T-helper 1 cell treated with Interleukin-12 subunit alpha and Interleukin-12 subunit beta and Interleukin-4 antibody, amounts not matched to agents 30 μg/mL and 1 μg/mL, for 36 hours (primary cell): Measurements from ENCODE around the gene SELE.

Experiments used
- H3K27ac Mint-ChIP-seq: one replicate; pipeline ENCODE4 v1.8.0; 2021; ENCODE audit warnings: mild to moderate bottlenecking, mixed read lengths
- H3K27me3 Mint-ChIP-seq: one replicate; pipeline ENCODE4 v1.8.0; 2021; ENCODE audit warnings: low read depth, mixed read lengths
- H3K36me3 Mint-ChIP-seq: one replicate; pipeline ENCODE4 v1.8.0; 2021; ENCODE audit warnings: low read depth, mixed read lengths
- H3K4me1 Mint-ChIP-seq: one replicate; pipeline ENCODE4 v1.8.0; 2021; ENCODE audit warnings: low read depth, mixed read lengths
- H3K4me3 Mint-ChIP-seq: one replicate; pipeline ENCODE4 v1.8.0; 2021; ENCODE audit warnings: mild to moderate bottlenecking, moderate library complexity, mixed read lengths
- H3K9me3 Mint-ChIP-seq: one replicate; pipeline ENCODE4 v1.8.0; 2021; ENCODE audit warnings: mixed read lengths

SELE gene

GRCh38 chr1:169733924-169734323 is at the start of gene SELE:
Gene SELE (minus strand): TSS chr1:169734079. CDS start chr1:169733612, 467 bp downstream.
- H3K9me3 Mint-ChIP-seq, result no peaks in the 10 kb centered on the region
- no peaks in the 10 kb centered on the region for H3K4me1 Mint-ChIP-seq
- H3K27me3 Mint-ChIP-seq, result peaks cover 17% of the 10 kb centered on the region
- no peak within 1 kb of the TSS for H3K4me3 Mint-ChIP-seq
- H3K36me3 Mint-ChIP-seq, result no peaks in the 10 kb centered on the region
- no peak within 1 kb of the TSS for H3K27ac Mint-ChIP-seq

DNA sequence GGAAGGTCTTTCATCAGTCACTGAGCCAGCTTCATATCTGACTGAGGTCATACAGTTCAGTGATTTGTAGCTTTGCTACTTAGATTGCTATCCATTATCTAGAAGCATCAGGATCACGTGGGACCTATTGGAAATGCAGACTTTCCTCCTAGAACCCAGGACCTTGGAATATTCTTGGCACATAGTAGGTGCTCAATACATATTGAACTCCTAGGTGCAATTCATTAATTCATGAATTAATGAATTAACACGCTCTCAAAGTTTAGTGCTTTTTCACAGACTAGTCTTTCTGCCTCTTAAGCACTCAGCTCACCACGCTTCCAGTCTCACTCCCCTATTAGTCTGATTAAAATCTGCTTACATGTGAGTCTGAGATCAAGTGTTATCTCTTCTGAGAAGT is 48.7 kb upstream of the SELE start:
- Mint-ChIP-seq H3K27me3 (peaks cover 48% of the 10 kb centered on the region), H3K4me1 (no peaks in the 10 kb centered on the region), H3K9me3 (no peaks in the 10 kb centered on the region), H3K4me3 (no peak overlapping the region), H3K36me3 (no peaks in the 10 kb centered on the region), H3K27ac (no peak overlapping the region)

DNA sequence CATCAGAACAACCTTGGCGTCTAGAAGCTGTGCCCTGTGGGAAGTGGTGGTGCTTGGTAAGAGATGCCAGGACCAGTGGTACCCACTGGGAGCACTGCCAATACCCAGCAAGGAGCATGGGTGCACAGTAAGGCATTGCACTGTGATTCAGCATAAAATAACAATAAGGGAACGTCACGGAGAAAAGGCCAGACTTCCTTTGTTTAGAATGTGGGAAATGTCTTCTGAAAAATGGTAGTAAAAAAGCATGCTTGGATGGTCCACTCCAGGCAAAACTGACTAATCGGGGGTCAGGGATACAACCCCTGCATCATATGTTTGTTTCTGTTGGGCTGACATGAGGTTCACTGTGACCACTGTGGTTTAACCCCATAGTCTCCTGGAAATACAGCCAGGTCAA is 46.1 kb upstream of the SELE start:
- H3K4me3 Mint-ChIP-seq, result no peak overlapping the region
- peaks cover 25% of the 10 kb centered on the region for H3K27me3 Mint-ChIP-seq
- H3K27ac Mint-ChIP-seq, result no peak overlapping the region
- H3K4me1 Mint-ChIP-seq, result no peaks in the 10 kb centered on the region
- H3K36me3 Mint-ChIP-seq, result no peaks in the 10 kb centered on the region
- no peaks in the 10 kb centered on the region for H3K9me3 Mint-ChIP-seq

GRCh38 chr1:169779150-169779549 is 45.3 kb upstream of the SELE start:
- H3K4me3 Mint-ChIP-seq, result no peak overlapping the region
- H3K4me1 Mint-ChIP-seq, result no peaks in the 10 kb centered on the region

DNA sequence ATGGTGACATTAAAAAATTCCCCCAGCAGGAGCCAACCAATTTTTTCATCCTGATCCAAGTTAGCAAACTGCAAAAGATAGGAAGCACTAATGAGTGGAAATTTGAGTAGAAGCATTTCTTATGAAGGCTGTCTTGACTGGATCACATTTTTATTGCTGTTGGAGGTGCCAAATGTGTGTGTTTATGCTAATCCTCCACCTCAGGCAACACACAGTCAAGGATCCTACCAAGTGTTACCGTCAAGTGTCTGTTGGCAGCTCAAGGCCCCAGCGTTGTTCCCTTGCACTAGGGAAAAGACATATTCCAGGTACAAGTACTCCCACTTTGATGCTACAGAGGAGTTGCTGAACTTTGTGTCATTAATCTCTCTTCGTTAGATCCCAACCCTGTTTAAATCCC is 42.6 kb upstream of the SELE start:
- Mint-ChIP-seq H3K4me3 (no peak overlapping the region), H3K4me1 (no peaks in the 10 kb centered on the region), H3K27ac (no peak overlapping the region), H3K27me3 (peaks cover 10% of the 10 kb centered on the region), H3K9me3 (no peaks in the 10 kb centered on the region), H3K36me3 (no peaks in the 10 kb centered on the region)

More at GRCh38 chr1:169779150-169779549, 45.3 kb upstream of the SELE start:
- H3K36me3 Mint-ChIP-seq, result no peaks in the 10 kb centered on the region
- H3K9me3 Mint-ChIP-seq, result no peaks in the 10 kb centered on the region
- peaks cover 17% of the 10 kb centered on the region for H3K27me3 Mint-ChIP-seq
- H3K27ac Mint-ChIP-seq, result no peak overlapping the region

DNA sequence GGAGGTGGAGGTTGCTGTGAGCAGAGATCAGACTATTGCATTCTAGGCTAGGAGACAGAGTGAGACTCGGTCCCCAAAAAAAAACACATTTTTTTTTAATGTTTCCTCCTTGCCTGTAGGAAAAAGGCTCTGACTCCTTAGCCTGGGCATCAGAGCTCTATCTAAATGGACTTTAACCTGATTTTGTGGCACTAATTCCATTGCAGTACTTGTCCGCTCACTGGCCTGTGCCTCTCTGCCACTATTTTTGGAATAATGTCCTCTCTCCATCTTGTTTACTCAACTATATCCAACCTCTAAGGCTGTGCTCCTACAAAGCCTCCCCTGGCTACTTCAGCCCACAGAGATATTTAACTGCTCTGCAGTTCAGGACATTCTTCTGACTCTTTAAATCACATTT is 34.3 kb upstream of the SELE start:
- Mint-ChIP-seq H3K27ac (no peak overlapping the region), H3K27me3 (peaks cover 6% of the 10 kb centered on the region), H3K4me1 (no peaks in the 10 kb centered on the region), H3K4me3 (no peak overlapping the region), H3K36me3 (no peaks in the 10 kb centered on the region), H3K9me3 (no peaks in the 10 kb centered on the region)

DNA sequence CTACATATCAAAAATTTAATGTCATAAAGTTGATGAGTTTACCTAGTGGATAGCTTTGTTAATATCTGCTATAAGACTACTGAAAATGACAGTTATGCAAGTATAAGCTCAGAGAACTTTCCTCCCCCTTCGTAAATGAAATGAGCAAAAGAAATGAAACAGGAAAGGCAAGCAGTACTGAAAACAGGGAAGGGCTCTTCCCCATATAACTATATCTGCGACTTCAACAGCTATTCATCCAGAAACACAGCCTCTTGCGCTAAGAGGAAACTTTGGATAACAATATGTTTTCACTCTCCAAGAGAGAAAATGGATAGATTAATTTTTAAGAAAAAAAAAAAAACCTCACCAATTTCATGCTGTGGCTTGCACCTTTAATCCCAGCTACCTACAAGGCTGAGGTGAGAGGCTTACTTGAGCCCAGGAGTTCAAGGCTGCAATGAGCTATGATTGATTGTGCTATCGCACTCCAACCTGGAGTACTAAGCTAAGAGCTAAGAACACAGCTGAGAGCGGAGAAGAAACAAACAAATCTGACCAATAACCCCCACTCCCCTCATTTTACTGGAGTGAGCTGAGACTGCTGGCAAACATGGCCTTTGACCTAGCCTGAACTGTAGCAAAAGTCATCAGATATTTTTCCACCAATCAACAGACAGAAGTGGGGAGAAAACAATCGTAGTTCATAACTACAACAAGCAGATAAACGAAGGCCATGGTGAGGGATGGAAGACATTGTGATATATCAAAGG is 31.9 kb upstream of the SELE start:
- H3K36me3 Mint-ChIP-seq, result no peaks in the 10 kb centered on the region
- H3K27me3 Mint-ChIP-seq, result peaks cover 3% of the 10 kb centered on the region
- H3K4me1 Mint-ChIP-seq, result no peaks in the 10 kb centered on the region
- no peaks in the 10 kb centered on the region for H3K9me3 Mint-ChIP-seq
- H3K4me3 Mint-ChIP-seq, result no peak overlapping the region
- no peak overlapping the region for H3K27ac Mint-ChIP-seq

DNA sequence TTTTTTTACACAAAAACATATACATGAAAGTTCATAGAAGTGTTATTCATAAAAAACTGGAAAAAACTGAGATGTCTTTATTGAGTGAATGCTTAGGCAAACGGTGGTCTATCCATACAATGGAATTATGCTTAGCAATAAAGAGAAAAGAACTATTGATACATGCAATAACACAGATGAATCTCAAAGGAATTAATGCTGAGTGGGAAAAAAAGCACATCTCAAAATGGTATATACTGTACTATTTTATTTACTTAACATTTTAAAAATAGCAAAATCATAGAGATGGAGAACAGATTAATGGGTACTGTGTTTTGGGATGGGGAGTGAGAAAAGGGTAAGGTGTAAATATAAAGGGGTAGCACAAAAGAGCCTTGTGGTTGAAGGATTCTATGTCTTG is 31.0 kb upstream of the SELE start:
- Mint-ChIP-seq H3K4me1 (no peaks in the 10 kb centered on the region), H3K9me3 (no peaks in the 10 kb centered on the region), H3K36me3 (no peaks in the 10 kb centered on the region), H3K27me3 (peaks cover 3% of the 10 kb centered on the region), H3K4me3 (no peak overlapping the region), H3K27ac (no peak overlapping the region)

DNA sequence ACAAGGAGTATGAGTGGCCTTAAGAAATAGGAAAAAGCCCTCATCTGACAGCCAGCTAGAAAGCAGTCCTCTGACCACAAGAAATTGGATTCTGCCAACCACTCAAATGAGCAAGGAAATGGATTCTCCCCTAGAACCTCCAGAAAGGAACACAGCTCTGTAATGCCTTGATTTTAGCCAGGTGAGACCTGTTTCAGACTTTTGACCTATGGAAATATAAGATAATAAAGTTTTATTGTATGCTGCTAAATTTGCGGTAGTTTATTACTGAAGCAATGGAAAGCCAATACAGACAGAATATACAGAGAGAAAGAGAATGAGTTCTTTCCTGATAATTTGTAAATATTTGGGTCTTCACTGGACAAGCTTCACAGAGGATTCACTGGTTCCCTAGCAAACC is 28.8 kb upstream of the SELE start:
- Mint-ChIP-seq H3K27ac (no peak overlapping the region), H3K36me3 (no peaks in the 10 kb centered on the region), H3K9me3 (no peaks in the 10 kb centered on the region), H3K4me3 (no peak overlapping the region), H3K4me1 (no peaks in the 10 kb centered on the region), H3K27me3 (no peaks in the 10 kb centered on the region)

- H3K9me3 Mint-ChIP-seq, result no peaks in the 10 kb centered on the region
- H3K27me3 Mint-ChIP-seq, result peaks cover 4% of the 10 kb centered on the region
- H3K4me3 Mint-ChIP-seq, result no peak overlapping the region
- H3K27ac Mint-ChIP-seq, result no peak overlapping the region
- no peaks in the 10 kb centered on the region for H3K36me3 Mint-ChIP-seq
- H3K4me1 Mint-ChIP-seq, result no peaks in the 10 kb centered on the region
Observed at GRCh38 chr1:169759038-169759437, 25.2 kb upstream of the SELE start.

GRCh38 chr1:169753549-169753948 is 19.7 kb upstream of the SELE start:
- Mint-ChIP-seq H3K27me3 (peaks cover 13% of the 10 kb centered on the region), H3K36me3 (no peaks in the 10 kb centered on the region), H3K4me3 (no peak overlapping the region), H3K9me3 (no peaks in the 10 kb centered on the region), H3K27ac (no peak overlapping the region), H3K4me1 (no peaks in the 10 kb centered on the region)

DNA sequence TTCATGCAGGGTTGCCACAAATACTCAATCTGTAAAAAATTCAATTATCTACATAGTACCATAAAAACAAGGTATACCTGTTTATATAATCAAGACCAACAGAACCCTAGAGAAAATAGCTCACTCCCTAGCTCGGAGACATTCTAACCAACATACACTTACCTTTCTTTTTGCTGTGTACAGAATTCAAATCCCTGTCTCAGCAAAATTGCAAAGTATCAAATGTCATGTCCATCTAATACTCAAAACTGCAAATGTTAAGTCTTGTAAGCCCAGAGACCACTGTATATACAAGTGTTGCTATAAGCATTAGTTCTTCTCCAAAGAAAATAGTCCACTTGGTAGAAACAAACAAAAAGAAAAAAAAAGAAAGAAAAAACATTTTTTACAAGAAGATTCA is 16.2 kb upstream of the SELE start:
- no peak overlapping the region for H3K4me3 Mint-ChIP-seq
- no peaks in the 10 kb centered on the region for H3K9me3 Mint-ChIP-seq
- H3K4me1 Mint-ChIP-seq, result no peaks in the 10 kb centered on the region
- H3K27me3 Mint-ChIP-seq, result peaks cover 18% of the 10 kb centered on the region
- no peaks in the 10 kb centered on the region for H3K36me3 Mint-ChIP-seq
- H3K27ac Mint-ChIP-seq, result no peak overlapping the region

DNA sequence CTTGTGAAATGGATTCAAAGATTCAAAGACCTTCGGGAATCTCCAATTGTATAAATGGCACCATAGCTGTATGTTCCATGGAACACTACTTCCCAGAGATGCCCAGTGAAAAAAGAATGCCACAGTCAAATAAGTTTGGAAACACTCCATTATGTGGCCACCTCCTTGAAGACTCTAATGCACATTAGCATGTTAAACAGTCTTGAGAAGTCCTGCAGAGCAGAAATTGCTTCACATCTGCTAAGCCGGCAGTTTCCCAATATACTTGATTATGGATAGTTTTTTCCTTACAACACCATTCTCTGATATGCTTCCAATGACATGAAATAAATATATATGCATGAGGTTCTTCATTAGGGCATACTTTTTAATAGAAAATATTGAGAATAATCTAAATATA is 12.7 kb upstream of the SELE start:
- H3K27ac Mint-ChIP-seq, result no peak overlapping the region
- H3K27me3 Mint-ChIP-seq, result peaks cover 10% of the 10 kb centered on the region
- H3K4me3 Mint-ChIP-seq, result no peak overlapping the region

DNA sequence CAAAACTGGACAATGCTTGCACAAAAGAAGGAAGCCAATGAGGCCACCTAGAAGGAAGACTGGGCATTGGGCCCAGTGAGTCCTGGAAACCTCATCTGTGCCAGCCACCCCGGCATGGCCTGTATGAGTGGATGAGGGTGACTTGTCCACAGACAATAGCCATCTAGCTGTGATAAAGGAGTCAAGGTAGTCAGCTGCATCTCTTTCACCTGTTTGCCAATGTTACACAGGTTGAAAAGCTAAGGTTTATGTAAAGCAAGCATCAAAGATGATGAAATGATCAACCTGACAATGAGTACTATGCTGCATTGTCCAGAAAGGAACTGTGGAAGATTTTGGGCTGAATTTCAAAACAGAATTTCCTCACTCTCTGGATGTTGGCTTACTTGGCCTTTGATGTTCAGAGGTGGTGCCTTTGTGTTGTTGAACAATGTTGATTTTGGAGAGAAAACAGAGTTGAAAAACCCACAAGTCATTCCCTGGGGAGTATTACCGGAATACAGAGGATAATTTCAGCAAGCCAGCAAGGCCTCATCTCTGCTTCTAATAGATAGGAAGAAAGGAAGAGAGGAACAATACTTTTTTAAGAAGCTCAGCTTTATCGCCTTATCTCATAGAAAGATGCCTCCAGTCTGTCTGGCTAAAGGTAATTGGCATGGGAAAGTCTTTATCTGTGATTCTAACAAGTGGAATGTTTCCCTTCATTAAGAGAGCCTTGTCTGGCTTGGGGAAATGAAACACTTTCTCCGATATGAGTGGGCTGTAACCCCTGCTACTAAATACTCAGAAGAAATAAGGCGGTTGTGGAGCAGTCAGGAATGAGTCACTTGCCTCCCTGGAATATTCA is 11.4 kb upstream of the SELE start:
- no peaks in the 10 kb centered on the region for H3K4me1 Mint-ChIP-seq

More for the DNA sequence above, 12.7 kb upstream of the SELE start:
- Mint-ChIP-seq H3K36me3 (no peaks in the 10 kb centered on the region), H3K9me3 (no peaks in the 10 kb centered on the region), H3K4me1 (no peaks in the 10 kb centered on the region)

More for the DNA sequence above, 11.4 kb upstream of the SELE start:
- no peak overlapping the region for H3K4me3 Mint-ChIP-seq
- H3K27me3 Mint-ChIP-seq, result peaks cover 13% of the 10 kb centered on the region
- H3K27ac Mint-ChIP-seq, result no peak overlapping the region
- no peaks in the 10 kb centered on the region for H3K36me3 Mint-ChIP-seq
- H3K9me3 Mint-ChIP-seq, result no peaks in the 10 kb centered on the region
